Cardiac fibroblast (primary cell): ENCODE results near the gene NEURL4.

Experiments used
- DNase-seq, 2 donors: peaks; one replicate each; pipeline versions ENCODE4 v3.0.0 to v3.0.0-alpha.2; 2010; ENCODE audit warnings: low read depth in 2 of 2
- H3K4me3 ChIP-seq, 2 donors: replicated peaks in 1 of 2; 1 replicate in 1 of 2; 2 replicates in 1 of 2; pipeline ENCODE4 v1.5.1; 2011; ENCODE audit warnings: low read depth in 2 of 2, low read length in 2 of 2, mild to moderate bottlenecking in 2 of 2, moderate library complexity in 1 of 2
- TF ChIP-seq, protein P1 (sequence below): IDR thresholded peaks from one replicate; pipeline ENCODE4 v1.5.1; 2011; ENCODE audit warnings: low read depth, mild to moderate bottlenecking, low read length, inconsistent platforms

Gene NEURL4

DNA sequence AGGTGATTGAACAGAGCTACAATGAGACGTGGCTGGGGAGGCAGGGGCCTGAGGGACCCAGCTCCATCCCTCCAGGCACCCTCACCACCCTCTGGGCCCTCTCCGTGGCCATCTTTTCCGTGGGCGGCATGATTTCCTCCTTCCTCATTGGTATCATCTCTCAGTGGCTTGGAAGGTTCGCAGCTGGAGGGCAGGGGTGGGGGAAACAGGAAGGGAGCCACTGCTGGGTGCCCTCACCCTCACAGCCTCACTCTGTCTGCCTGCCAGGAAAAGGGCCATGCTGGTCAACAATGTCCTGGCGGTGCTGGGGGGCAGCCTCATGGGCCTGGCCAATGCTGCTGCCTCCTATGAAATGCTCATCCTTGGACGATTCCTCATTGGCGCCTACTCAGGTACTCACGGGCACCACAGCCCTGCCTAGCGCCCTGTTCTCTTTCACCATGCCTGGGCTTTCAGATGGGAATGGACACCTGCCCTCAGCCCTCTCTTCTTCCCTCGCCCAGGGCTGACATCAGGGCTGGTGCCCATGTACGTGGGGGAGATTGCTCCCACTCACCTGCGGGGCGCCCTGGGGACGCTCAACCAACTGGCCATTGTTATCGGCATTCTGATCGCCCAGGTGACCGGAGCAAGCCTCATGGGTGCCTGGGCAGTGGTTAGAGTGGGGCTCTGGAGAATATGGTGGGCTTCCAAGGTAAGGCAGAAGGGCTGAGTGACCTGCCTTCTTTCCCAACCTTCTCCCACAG, 45.5 kb downstream of the NEURL4 start:
- DNase-seq = no peak
- no peak overlapping the region for H3K4me3 ChIP-seq
- TF ChIP-seq, protein P1, sequence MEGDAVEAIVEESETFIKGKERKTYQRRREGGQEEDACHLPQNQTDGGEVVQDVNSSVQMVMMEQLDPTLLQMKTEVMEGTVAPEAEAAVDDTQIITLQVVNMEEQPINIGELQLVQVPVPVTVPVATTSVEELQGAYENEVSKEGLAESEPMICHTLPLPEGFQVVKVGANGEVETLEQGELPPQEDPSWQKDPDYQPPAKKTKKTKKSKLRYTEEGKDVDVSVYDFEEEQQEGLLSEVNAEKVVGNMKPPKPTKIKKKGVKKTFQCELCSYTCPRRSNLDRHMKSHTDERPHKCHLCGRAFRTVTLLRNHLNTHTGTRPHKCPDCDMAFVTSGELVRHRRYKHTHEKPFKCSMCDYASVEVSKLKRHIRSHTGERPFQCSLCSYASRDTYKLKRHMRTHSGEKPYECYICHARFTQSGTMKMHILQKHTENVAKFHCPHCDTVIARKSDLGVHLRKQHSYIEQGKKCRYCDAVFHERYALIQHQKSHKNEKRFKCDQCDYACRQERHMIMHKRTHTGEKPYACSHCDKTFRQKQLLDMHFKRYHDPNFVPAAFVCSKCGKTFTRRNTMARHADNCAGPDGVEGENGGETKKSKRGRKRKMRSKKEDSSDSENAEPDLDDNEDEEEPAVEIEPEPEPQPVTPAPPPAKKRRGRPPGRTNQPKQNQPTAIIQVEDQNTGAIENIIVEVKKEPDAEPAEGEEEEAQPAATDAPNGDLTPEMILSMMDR = no peak

DNA sequence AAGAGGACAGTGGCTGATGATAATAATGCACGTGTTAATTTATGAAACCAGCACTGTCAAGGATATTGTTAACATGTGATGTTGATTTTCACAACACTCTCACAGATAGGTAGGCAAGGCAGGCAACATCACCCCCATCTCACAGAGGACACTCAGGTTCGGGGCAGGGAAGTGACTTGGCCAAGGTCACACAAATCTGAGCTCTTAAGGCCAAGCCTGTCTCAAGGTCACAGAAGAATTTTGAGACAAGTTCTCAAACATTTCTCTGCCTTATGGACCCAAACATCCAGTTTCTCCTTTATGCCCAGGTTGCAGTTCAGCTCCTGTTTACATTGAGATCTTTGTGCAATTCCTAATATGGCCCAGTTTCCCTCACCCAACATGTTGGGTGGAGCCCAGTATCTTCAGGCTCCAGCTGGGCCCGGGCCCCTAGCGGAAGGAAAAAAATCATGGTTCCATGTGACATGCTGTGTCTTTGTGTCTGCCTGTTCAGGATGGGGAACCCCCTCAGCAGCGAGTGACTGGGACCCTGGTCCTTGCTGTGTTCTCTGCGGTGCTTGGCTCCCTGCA, 46.3 kb downstream of the NEURL4 start:
- no peak overlapping the region for H3K4me3 ChIP-seq
- DNase-seq = no peak
- TF ChIP-seq, protein P1 = peak; percentile 5

DNA sequence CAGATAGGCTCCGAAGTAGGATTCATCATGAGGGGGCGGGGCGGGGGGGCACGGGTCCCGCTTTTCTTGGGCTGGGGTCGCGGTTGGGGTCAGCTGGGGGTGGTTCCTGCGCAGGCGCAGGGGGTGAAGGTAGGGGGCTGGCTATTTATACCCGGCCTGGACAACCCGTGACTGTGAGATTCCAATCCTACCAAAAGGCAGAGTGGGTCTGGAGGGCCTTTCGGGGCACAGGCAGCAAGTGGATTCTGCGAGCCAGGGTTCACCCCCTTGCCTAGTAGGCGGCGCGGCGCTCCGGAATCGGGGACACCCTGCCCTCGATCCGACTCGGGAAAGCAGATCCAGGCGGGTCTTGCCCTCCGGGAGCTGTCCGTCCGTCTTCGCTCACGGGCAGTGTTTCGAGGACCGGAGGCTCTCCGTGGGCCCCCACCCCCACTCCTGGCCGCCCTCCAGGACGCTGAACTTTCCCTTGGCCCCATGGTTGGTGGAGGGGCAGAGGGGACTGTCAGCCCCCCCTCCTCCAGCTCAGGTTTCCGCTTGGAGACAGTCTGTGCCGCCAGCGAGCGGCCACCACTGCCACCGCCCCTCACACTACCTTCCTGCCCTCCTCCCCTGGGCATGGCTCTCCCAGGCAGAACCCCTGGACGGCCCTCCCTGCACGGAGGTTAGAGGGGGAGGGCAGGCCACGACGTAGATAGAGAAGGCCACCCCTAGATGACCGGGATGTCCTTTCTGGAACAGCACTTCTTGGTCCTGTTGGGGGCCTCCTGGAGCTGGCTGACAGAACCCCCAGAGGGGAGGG, 47.0 kb downstream of the NEURL4 start:
- TF ChIP-seq, protein P1 = no peak
- no peak for DNase-seq
- H3K4me3 ChIP-seq = peak overlapping the region; percentile 48 to 52

DNA sequence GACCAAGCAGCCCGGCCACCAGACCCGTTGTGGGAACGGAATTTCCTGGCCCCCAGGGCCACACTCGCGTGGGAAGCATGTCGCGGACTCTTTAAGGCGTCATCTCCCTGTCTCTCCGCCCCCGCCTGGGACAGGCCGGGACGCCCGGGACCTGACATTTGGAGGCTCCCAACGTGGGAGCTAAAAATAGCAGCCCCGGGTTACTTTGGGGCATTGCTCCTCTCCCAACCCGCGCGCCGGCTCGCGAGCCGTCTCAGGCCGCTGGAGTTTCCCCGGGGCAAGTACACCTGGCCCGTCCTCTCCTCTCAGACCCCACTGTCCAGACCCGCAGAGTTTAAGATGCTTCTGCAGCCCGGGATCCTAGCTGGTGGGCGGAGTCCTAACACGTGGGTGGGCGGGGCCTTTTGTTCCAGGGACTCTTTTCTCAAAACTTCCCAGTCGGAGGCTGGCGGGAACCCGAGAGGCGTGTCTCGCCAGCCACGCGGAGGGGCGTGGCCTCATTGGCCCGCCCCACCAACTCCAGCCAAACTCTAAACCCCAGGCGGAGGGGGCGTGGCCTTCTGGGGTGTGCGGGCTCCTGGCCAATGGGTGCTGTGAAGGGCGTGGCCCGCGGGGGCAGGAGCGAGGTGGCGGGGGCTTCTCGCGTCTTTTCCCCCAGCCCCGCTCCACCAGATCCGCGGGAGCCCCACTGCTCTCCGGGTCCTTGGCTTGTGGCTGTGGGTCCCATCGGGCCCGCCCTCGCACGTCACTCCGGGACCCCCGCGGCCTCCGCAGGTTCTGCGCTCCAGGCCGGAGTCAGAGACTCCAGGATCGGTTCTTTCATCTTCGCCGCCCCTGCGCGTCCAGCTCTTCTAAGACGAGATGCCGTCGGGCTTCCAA, 47.8 kb downstream of the NEURL4 start, which contains the start of gene SLC2A4:
TSS of gene SLC2A4 (plus strand) at position 645 of the 879 bp plus-strand sequence. CDS start at position 862, 217 bp downstream.
- peak; percentile 95 to 96 for DNase-seq
- H3K4me3 ChIP-seq = peak within 1 kb of the TSS; percentile 48 to 52
- TF ChIP-seq, protein P1 = no peak

DNA sequence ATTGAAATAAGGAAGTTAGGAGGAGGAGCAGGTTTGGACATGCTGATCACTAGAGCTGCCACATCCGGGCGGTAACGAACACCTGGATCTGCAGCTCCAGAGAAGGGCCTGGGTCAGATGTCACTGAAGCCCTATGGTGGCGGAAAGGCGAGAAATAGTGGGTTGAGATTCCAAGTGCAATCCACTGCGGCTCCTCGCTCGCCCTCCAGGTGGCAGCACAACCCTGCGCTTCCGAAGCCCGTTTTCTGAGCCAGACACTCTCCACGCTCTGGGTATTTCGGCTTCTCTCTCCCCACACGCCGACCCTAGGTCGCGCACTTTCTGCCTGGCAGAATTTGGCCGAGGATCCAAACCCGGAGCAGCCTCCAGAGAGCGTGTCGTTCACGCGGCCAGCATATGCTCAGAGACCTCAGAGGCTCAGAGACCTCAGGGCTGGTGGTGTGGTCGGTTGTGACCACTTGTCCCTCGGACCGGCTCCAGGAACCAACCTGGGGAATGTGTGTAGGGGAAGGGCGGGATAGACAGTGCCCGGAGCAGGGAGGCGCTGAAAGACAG, 48.5 kb downstream of the NEURL4 start:
- TF ChIP-seq, protein P1 = peak; percentile 99
- H3K4me3 ChIP-seq = peak overlapping the region; percentile 36 to 52
- DNase-seq = peak; percentile 85 to 86

DNA sequence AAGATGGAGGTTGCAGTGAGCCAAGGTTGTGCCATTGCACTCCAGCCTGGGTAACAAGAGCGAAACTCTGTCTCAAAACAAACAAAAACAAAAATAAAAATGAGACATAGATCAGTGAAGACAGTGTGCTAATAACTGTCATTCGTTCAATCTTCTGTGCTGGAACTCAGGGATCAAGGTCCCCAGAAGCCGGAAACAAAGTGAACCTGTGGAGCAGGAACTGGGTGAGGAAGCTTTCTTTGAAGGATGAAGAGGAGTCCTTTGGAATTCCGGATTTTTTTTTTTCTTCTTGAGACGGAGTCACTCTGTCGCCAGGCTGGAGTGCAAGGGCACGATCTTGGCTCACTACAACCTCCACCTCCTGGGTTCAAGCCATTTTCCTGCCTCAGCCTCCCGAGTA, 49.7 kb downstream of the NEURL4 start:
- TF ChIP-seq, protein P1 = no peak
- H3K4me3 ChIP-seq = no peak overlapping the region
- DNase-seq = no peak
